GM21367 (cell line): Measurements from ENCODE around the gene ZPBP.
A peak's percentile ranks its signal among the peaks of the same experiment; 100 is the strongest.

Experiments
- ATAC-seq: cut with Tn5 transposase; IDR thresholded peaks from one replicate; pipeline ENCODE4 v1.9.1; 2021; ENCODE audit not compliant: unreplicated experiment

The ZPBP gene

GRCh38 chr7:50092579-50093491 is at the start of gene ZPBP:
Gene ZPBP, minus strand, starts transcription at chr7:50093246. Its CDS starts 52 bp downstream, at chr7:50093194.
- peak; percentile 80 for ATAC-seq

- no peak for ATAC-seq
These were observed 49.5 kb upstream of the ZPBP start for GRCh38 chr7:50142425-50143017.

GRCh38 chr7:50141854-50142253 is 48.8 kb upstream of the ZPBP start:
- ATAC-seq: no peak

- no peak for ATAC-seq
These were observed 48.1 kb upstream of the ZPBP start for GRCh38 chr7:50141131-50141530.

GRCh38 chr7:50140688-50141087 is 47.6 kb upstream of the ZPBP start:
- no peak for ATAC-seq

GRCh38 chr7:50138101-50138500 is 45.1 kb upstream of the ZPBP start:
- no peak for ATAC-seq

GRCh38 chr7:50125766-50126165 is 32.7 kb upstream of the ZPBP start:
- ATAC-seq: no peak

- ATAC-seq: peak; percentile 85
These were observed 28.2 kb upstream of the ZPBP start for GRCh38 chr7:50121286-50121685.

- ATAC-seq: peak; percentile 64
These were observed 27.0 kb upstream of the ZPBP start for GRCh38 chr7:50119815-50120637.

GRCh38 chr7:50112250-50112649 is 19.2 kb upstream of the ZPBP start:
- ATAC-seq: no peak

GRCh38 chr7:50101873-50102272 is 8.8 kb upstream of the ZPBP start:
- ATAC-seq: no peak

- ATAC-seq: no peak
These were observed 2.6 kb upstream of the ZPBP start for GRCh38 chr7:50095634-50096033.

- ATAC-seq: no peak
These were observed 4.5 kb downstream of the ZPBP start for GRCh38 chr7:50088463-50089129.

- no peak for ATAC-seq
These were observed 7.7 kb downstream of the ZPBP start for GRCh38 chr7:50085344-50085743.

GRCh38 chr7:50073093-50073492 is 20.0 kb downstream of the ZPBP start:
- ATAC-seq: no peak

- peak; percentile 83 for ATAC-seq
These were observed 23.4 kb downstream of the ZPBP start for GRCh38 chr7:50069613-50070012.

- peak; percentile 54 for ATAC-seq
These were observed 24.0 kb downstream of the ZPBP start for GRCh38 chr7:50068850-50069551.

GRCh38 chr7:50068026-50068425 is 25.0 kb downstream of the ZPBP start:
- ATAC-seq: no peak

- no peak for ATAC-seq
These were observed 30.1 kb downstream of the ZPBP start for GRCh38 chr7:50062951-50063350.

- no peak for ATAC-seq
These were observed 36.9 kb downstream of the ZPBP start for GRCh38 chr7:50056131-50056530.
